B cell (primary cell): Measurements from ENCODE around the gene UBA5. TPM values are rescaled to one million over a fixed set of nuclear protein-coding genes. Genes with fewer than 3 reads are reported as not detected.

Source experiments
- ATAC-seq: fragments of 200-7000 bp; cut with Tn5 transposase; one replicate; pipeline ENCODE4 v1.10.0; 2021; ENCODE audit warnings: low read depth, mild to moderate bottlenecking, moderate number of reproducible peaks, moderate library complexity
- CTCF ChIA-PET: fragments of 350-600 bp; sonication (Branson Sonifier 250); formaldehyde crosslinking; loops from one replicate; lab custom pipeline; 2021; ENCODE audit warnings: antibody characterized with exemption, inconsistent platforms; lab: Charles Lee
- POLR2A ChIA-PET: fragments of 350-600 bp; sonication (Branson Sonifier 250); formaldehyde crosslinking; loops from one replicate; lab custom pipeline; 2021; ENCODE audit warnings: antibody characterized with exemption; lab: Charles Lee
- DNase-seq: peaks from one replicate; pipeline ENCODE4 v3.0.0; 2013
- H2AFZ ChIP-seq: 2 replicates; pipeline ENCODE4 v1.6.1; 2012; ENCODE audit warnings: mild to moderate bottlenecking, low read depth, low read length; ENCODE audit not compliant: insufficient read depth, poor library complexity, severe bottlenecking
- H3K27ac ChIP-seq, 2 donors: 1 replicate in 1 of 2; 2 replicates in 1 of 2; pipeline ENCODE4 v1.5.1; 2012 to 2013; ENCODE audit warnings: low read length in 2 of 2, mild to moderate bottlenecking in 2 of 2, moderate library complexity in 1 of 2
- H3K27me3 ChIP-seq, 4 experiments: fragments of 200-600 bp in 1 of 4; sonication (generic) in 1 of 4; replicated peaks in 1 of 4; 1 replicate in 2 of 4; 2 replicates in 2 of 4; pipeline versions ENCODE4 v1.6.1 to v1.7.0; 2013 to 2016; ENCODE audit warnings: low read length in 3 of 4, mild to moderate bottlenecking in 2 of 4, mixed read lengths in 1 of 4, moderate library complexity in 1 of 4; ENCODE audit not compliant: insufficient read depth in 4 of 4, control insufficient read depth in 3 of 4; ENCODE audit errors: control extremely low read depth in 1 of 4
- H3K36me3 ChIP-seq, 2 experiments: replicated peaks in 1 of 2; 1 replicate in 1 of 2; 2 replicates in 1 of 2; pipeline versions ENCODE4 v1.6.1 to v1.7.1; 2013; ENCODE audit warnings: low read length in 1 of 2; ENCODE audit not compliant: insufficient read depth in 2 of 2, control insufficient read depth in 1 of 2; ENCODE audit errors: control extremely low read depth in 1 of 2, extremely low read depth in 1 of 2
- H3K4me1 ChIP-seq, 2 donors: fragments of 200-600 bp in 1 of 2; sonication (generic) in 1 of 2; 1 replicate in 1 of 2; 2 replicates in 1 of 2; pipeline versions ENCODE4 v1.5.1 to v1.6.1; 2013 to 2017; ENCODE audit warnings: low read length in 2 of 2; ENCODE audit not compliant: control insufficient read depth in 2 of 2, insufficient read depth in 2 of 2
- H3K4me2 ChIP-seq: replicated peaks from 2 replicates; pipeline ENCODE3; 2012; ENCODE audit warnings: mild to moderate bottlenecking, low read depth, low read length; ENCODE audit not compliant: poor library complexity, severe bottlenecking
- H3K4me3 ChIP-seq, 5 experiments: fragments of 200-600 bp in 1 of 5; sonication (generic) in 1 of 5; 1 replicate in 3 of 5; 2 replicates in 2 of 5; pipeline versions ENCODE4 v1.5.1 to v1.7.0; 2011 to 2016; ENCODE audit warnings: low read length in 4 of 5, mild to moderate bottlenecking in 4 of 5, low read depth in 2 of 5, control low read depth in 1 of 5, moderate library complexity in 1 of 5; ENCODE audit not compliant: insufficient read depth in 1 of 5; ENCODE audit errors: control extremely low read depth in 1 of 5, extremely low read depth in 1 of 5
- H3K79me2 ChIP-seq: fragments of 200-600 bp; sonication (generic); one replicate; pipeline ENCODE4 v1.6.0; 2016; ENCODE audit warnings: low read length; ENCODE audit not compliant: control insufficient read depth, insufficient read depth
- H3K9ac ChIP-seq: fragments of 200-600 bp; sonication (generic); 2 replicates; pipeline ENCODE4 v1.6.1; 2017; ENCODE audit warnings: mild to moderate bottlenecking, low read length, moderate library complexity
- H3K9me3 ChIP-seq, 3 donors: one replicate each; pipeline versions ENCODE4 v1.6.1 to v1.7.1; 2013; ENCODE audit warnings: low read length in 2 of 3; ENCODE audit not compliant: control insufficient read depth in 2 of 3, insufficient read depth in 1 of 3; ENCODE audit errors: control extremely low read depth in 1 of 3
- H4K20me1 ChIP-seq: 2 replicates; pipeline ENCODE4 v1.6.0; 2012; ENCODE audit warnings: mild to moderate bottlenecking, low read length; ENCODE audit not compliant: insufficient read depth, control insufficient read depth, poor library complexity, severe bottlenecking
- H3K27ac Mint-ChIP-seq: one replicate; pipeline ENCODE4 v1.8.0; 2021; ENCODE audit warnings: mixed read lengths
- H3K27me3 Mint-ChIP-seq: one replicate; pipeline ENCODE4 v1.8.0; 2021; ENCODE audit warnings: mixed read lengths
- H3K4me1 Mint-ChIP-seq: one replicate; pipeline ENCODE4 v1.8.0; 2021; ENCODE audit warnings: mixed read lengths
- H3K4me3 Mint-ChIP-seq: one replicate; pipeline ENCODE4 v1.8.0; 2021; ENCODE audit warnings: mixed read lengths
- H3K9me3 Mint-ChIP-seq: one replicate; pipeline ENCODE4 v1.8.0; 2022; ENCODE audit warnings: mixed read lengths; ENCODE audit not compliant: insufficient read depth
- EZH2 ChIP-seq: IDR thresholded peaks from 2 replicates; pipeline ENCODE4 v1.6.1; 2012; ENCODE audit warnings: borderline replicate concordance, low read depth, mild to moderate bottlenecking, moderate library complexity, low read length; ENCODE audit not compliant: insufficient read depth, poor library complexity, severe bottlenecking
- WGBS: methylation state at CpG from one replicate; pipeline ENCODE4 v1.1.5; 2013; ENCODE audit warnings: missing lambda C conversion rate; ENCODE audit not compliant: insufficient coverage; 5-methylcytosine and 5-hydroxymethylcytosine counted together
- intact Hi-C: fragments of 100-400 bp; cut with micrococcal nuclease; formaldehyde crosslinking; loops from one replicate; pipeline ENCODE4 v1.10.0; 2022
- polyA plus RNA-seq: library from polyadenylated mRNA; depleted of rRNA; stranded (reverse); fragments of >200 nt; gene quantifications from 2 replicates; pipeline ENCODE4 v1.2.3, GENCODE V29; 2012
- total RNA-seq, 2 donors: library from RNA; stranded (reverse); fragments of 120-200 nt in 1 of 2; gene quantifications; 1 replicate in 1 of 2; 2 replicates in 1 of 2; pipeline versions ENCODE4 v1.2.3 to v1.2.4, GENCODE V29; 2013 to 2022
- TF ChIP-seq, protein P1 (sequence below): fragments of 200-600 bp; IDR thresholded peaks from one replicate; pipeline ENCODE4 v1.8.0; 2022; ENCODE audit warnings: antibody characterized with exemption, mild to moderate bottlenecking

Gene UBA5
- total and polyA plus RNA-seq, 2 donors (not counting 1 experiment from before 2014, with no cell fraction given): 17.4 to 41.0 TPM

DNA sequence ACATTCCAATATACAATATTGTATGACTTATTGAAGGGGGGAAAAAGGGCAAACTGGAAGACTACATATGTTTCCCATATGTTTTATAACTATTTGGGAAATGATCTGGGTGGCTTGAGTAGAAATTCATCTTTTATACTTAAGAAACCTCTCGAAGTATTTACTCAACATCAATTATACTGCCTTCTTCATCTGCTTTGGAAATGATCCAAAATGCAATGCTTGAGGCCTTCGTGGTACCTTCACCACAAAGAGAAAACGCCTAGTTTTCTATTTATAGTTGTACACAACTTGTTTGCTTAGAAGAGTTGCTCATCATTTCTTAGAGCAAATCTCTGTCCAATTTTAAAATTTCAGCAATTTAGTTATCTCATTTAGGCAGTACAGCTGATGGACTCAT is 44.2 kb upstream of the UBA5 start:
- peaks cover 2% of the 10 kb centered on the region for H3K9me3 Mint-ChIP-seq
- no CpG with 5 or more reads among the region's 3 CpGs for WGBS
- Histone ChIP-seq H3K4me1 (no peaks in the 10 kb centered on the region), H3K9me3 (peaks cover 0 to 3% (median 0%) of the 10 kb centered on the region in 3 donors), H3K27me3 (no peaks in the 10 kb centered on the region), H3K36me3 (peaks cover 0 to 2% of the 10 kb centered on the region in 2 experiments), H2AFZ (no peak overlapping the region), H4K20me1 (no peaks in the 10 kb centered on the region), H3K9ac (no peak overlapping the region), H3K27ac (no peak overlapping the region), H3K79me2 (no peaks in the 10 kb centered on the region), H3K4me2 (no peak overlapping the region), H3K4me3 (no peak overlapping the region)
- ATAC-seq (no peak), DNase-seq (no peak)
- H3K27me3 Mint-ChIP-seq: no peaks in the 10 kb centered on the region
- CTCF ChIA-PET: no interaction called here
- POLR2A ChIA-PET: no interaction called here
- intact Hi-C loops: no loop called here
- TF ChIP-seq EZH2: no peak
- TF ChIP-seq, protein P1, sequence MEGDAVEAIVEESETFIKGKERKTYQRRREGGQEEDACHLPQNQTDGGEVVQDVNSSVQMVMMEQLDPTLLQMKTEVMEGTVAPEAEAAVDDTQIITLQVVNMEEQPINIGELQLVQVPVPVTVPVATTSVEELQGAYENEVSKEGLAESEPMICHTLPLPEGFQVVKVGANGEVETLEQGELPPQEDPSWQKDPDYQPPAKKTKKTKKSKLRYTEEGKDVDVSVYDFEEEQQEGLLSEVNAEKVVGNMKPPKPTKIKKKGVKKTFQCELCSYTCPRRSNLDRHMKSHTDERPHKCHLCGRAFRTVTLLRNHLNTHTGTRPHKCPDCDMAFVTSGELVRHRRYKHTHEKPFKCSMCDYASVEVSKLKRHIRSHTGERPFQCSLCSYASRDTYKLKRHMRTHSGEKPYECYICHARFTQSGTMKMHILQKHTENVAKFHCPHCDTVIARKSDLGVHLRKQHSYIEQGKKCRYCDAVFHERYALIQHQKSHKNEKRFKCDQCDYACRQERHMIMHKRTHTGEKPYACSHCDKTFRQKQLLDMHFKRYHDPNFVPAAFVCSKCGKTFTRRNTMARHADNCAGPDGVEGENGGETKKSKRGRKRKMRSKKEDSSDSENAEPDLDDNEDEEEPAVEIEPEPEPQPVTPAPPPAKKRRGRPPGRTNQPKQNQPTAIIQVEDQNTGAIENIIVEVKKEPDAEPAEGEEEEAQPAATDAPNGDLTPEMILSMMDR: no peak
- peaks cover 5% of the 10 kb centered on the region for H3K4me1 Mint-ChIP-seq
- no peak overlapping the region for H3K27ac Mint-ChIP-seq
- H3K4me3 Mint-ChIP-seq: no peak overlapping the region

DNA sequence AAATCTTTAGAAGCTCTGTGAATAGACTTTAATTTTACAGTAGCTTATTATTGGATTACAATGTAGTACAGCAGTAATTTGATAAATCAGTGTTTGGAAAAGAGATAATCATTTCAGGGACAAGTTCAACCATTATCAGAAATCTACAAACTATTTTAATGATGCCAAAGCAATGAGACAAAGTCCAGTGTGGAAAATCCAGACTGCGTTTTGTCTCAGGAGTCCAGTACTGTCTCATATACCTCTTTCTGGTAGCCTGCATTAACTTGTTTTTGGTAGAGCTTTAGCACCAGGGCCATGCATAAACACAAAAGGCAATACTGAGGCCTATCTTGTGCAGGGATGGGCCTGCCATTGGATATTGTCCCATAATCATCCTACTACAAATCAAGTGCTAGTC is 43.3 kb upstream of the UBA5 start:
- CTCF ChIA-PET: interaction anchor here (1.0 kb wide), 1 partner anchor 26 kb away, joined by 3 read pairs; no protein-coding TSS in a partner anchor
- intact Hi-C loops: no loop called here

More for the DNA sequence above, 43.3 kb upstream of the UBA5 start:
- DNase-seq: no peak
- no peaks in the 10 kb centered on the region for H3K4me1 ChIP-seq
- H3K27me3 Mint-ChIP-seq: no peaks in the 10 kb centered on the region
- no peaks in the 10 kb centered on the region for H3K4me1 Mint-ChIP-seq
- H3K4me2 ChIP-seq: no peak overlapping the region
- H3K27me3 ChIP-seq: no peaks in the 10 kb centered on the region
- peaks cover 2% of the 10 kb centered on the region for H3K9me3 Mint-ChIP-seq
- H3K27ac ChIP-seq: no peak overlapping the region
- peaks cover 0 to 2% of the 10 kb centered on the region in 2 experiments for H3K36me3 ChIP-seq
- H3K4me3 ChIP-seq: no peak overlapping the region
- H3K9ac ChIP-seq: no peak overlapping the region
- TF ChIP-seq, protein P1: no peak
- no peak for TF ChIP-seq EZH2
- no peak overlapping the region for H3K27ac Mint-ChIP-seq
- ATAC-seq: no peak
- POLR2A ChIA-PET: no interaction called here
- H3K4me3 Mint-ChIP-seq: no peak overlapping the region
- H4K20me1 ChIP-seq: no peaks in the 10 kb centered on the region
- peaks cover 0 to 3% (median 0%) of the 10 kb centered on the region in 3 donors for H3K9me3 ChIP-seq
- WGBS: 100% methylated on average over 1 of the region's 1 CpG
- no peak overlapping the region for H2AFZ ChIP-seq
- no peaks in the 10 kb centered on the region for H3K79me2 ChIP-seq
